Kidney (tissue), 14 donors: ENCODE results near the gene GET3. TPM values are rescaled to one million over a fixed set of nuclear protein-coding genes. Genes with fewer than 3 reads are reported as not detected.

Source experiments
- DNase-seq, 5 donors: peaks; one replicate each; pipeline ENCODE4 v3.0.0-alpha.2; 2013 to 2020
- FAIRE-seq: peaks from 2 replicates; lab custom pipeline; 2012; peaks lifted over from hg19 to GRCh38; lab: Jason Lieb, UNC
- H3K27ac ChIP-seq, 2 donors: one replicate each; pipeline ENCODE4 v1.7.0; 2013; ENCODE audit warnings: low read depth in 2 of 2, low read length in 2 of 2, inconsistent platforms in 1 of 2
- H3K27me3 ChIP-seq: one replicate; pipeline ENCODE4 v1.7.1; 2013; ENCODE audit warnings: low read length, inconsistent platforms; ENCODE audit not compliant: control insufficient read depth, insufficient read depth
- H3K36me3 ChIP-seq, 3 donors: one replicate each; pipeline versions ENCODE4 v1.7.0 to v1.7.1; 2013; ENCODE audit warnings: low read length in 3 of 3, control low read depth in 1 of 3, inconsistent platforms in 1 of 3; ENCODE audit not compliant: insufficient read depth in 3 of 3, control insufficient read depth in 2 of 3
- H3K4me1 ChIP-seq, 3 donors: one replicate each; pipeline versions ENCODE4 v1.7.0 to v1.7.1; 2013; ENCODE audit warnings: low read length in 3 of 3, inconsistent platforms in 1 of 3, low read depth in 1 of 3; ENCODE audit not compliant: control insufficient read depth in 2 of 3, insufficient read depth in 2 of 3
- H3K4me3 ChIP-seq, 3 donors: one replicate each; pipeline versions ENCODE4 v1.7.0 to v1.8.1; 2013; ENCODE audit warnings: low read length in 3 of 3, control low read depth in 1 of 3, inconsistent platforms in 1 of 3
- H3K9ac ChIP-seq, 3 donors: one replicate each; pipeline versions ENCODE4 v1.7.0 to v1.7.1; 2013; ENCODE audit warnings: low read length in 3 of 3, control low read depth in 1 of 3, inconsistent platforms in 1 of 3
- H3K9me3 ChIP-seq, 3 donors: one replicate each; pipeline versions ENCODE4 v1.7.0 to v1.7.1; 2013; ENCODE audit warnings: low read length in 3 of 3, control low read depth in 1 of 3, inconsistent platforms in 1 of 3; ENCODE audit not compliant: control insufficient read depth in 2 of 3, insufficient read depth in 1 of 3
- intact Hi-C: fragments of 100-400 bp; cut with DNase I; formaldehyde crosslinking; loops from one replicate; pipeline ENCODE4 v1.11.1; 2022
- polyA plus RNA-seq: library from polyadenylated mRNA; stranded (reverse); fragments of 350-450 nt; fragmentation: Illumina TruSeq; extraction: RNeasy Lipid Tissue Mini Kit (QIAGEN cat#74804); gene quantifications from one replicate; pipeline ENCODE4 v1.2.3, GENCODE V29; 2014; ENCODE audit warnings: low read depth, low replicate concordance; ENCODE audit not compliant: insufficient read depth
- total RNA-seq: library from RNA; stranded (reverse); fragmentation: NEBNext Ultra II Directional; extraction: Animal tissue kit (Norgen Biotek cat#: 25700); gene quantifications from one replicate; pipeline ENCODE4 v1.2.1, GENCODE V29; 2021
- TF ChIP-seq, protein P1 (sequence below): IDR thresholded peaks from 3 replicates; pipeline ENCODE4 v1.5.1; 2012; ENCODE audit warnings: mild to moderate bottlenecking, moderate library complexity, borderline replicate concordance; ENCODE audit not compliant: insufficient read depth; ENCODE audit errors: extremely low read depth
- donor health status: control.
- donor health status: control.
- donor health status: control.
- donor health status: control.
- donor health status: control.
- donor health status: DM: yes; HTN: yes; CAD: no.
- donor health status: Normal renal cell carcinoma (clear cell type).

The GET3 gene
- total and polyA plus RNA-seq, 2 donors from 2014 or later = 71.3 to 132 TPM

- Histone ChIP-seq H3K36me3 (peaks cover 0 to 29% (median 5%) of the 10 kb centered on the region in 3 donors), H3K4me1 (no peaks in the 10 kb centered on the region), H3K27me3 (no peaks in the 10 kb centered on the region), H3K27ac (no peak overlapping the region), H3K9me3 (no peaks in the 10 kb centered on the region), H3K4me3 (no peak overlapping the region), H3K9ac (no peak overlapping the region)
- DNase-seq (peak in 1 of 5 donors; percentile 60), FAIRE-seq (no peak)
- intact Hi-C loops = no loop called here
- TF ChIP-seq, protein P1, sequence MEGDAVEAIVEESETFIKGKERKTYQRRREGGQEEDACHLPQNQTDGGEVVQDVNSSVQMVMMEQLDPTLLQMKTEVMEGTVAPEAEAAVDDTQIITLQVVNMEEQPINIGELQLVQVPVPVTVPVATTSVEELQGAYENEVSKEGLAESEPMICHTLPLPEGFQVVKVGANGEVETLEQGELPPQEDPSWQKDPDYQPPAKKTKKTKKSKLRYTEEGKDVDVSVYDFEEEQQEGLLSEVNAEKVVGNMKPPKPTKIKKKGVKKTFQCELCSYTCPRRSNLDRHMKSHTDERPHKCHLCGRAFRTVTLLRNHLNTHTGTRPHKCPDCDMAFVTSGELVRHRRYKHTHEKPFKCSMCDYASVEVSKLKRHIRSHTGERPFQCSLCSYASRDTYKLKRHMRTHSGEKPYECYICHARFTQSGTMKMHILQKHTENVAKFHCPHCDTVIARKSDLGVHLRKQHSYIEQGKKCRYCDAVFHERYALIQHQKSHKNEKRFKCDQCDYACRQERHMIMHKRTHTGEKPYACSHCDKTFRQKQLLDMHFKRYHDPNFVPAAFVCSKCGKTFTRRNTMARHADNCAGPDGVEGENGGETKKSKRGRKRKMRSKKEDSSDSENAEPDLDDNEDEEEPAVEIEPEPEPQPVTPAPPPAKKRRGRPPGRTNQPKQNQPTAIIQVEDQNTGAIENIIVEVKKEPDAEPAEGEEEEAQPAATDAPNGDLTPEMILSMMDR = no peak
Measured at GRCh38 chr19:12767150-12767549, 29.9 kb downstream of the GET3 start.

DNA sequence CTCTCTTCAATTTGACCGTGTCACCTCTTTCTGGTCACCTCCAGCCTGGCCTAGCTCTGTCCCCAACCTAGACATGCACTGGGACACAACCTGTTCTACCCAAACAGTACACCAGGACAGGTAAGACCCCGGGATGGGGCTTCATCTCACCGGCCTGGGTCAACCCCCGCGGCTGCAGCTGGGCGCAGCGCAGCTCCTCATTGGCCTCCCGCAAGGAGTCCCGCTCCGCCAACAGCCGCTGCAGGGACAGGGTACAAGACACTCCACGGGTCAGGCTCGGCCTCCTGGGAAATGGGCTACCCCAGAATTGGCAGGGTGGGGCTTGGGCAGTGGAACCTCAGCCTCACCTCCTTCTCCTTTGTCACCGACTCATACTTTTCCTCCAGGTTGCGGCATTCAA lies 30.4 kb downstream of the GET3 start:
- FAIRE-seq (no peak), DNase-seq (peak in 1 of 5 donors; percentile 65)
- Histone ChIP-seq H3K27ac (no peak overlapping the region), H3K36me3 (peaks cover 0 to 27% (median 5%) of the 10 kb centered on the region in 3 donors), H3K27me3 (no peaks in the 10 kb centered on the region), H3K4me1 (no peaks in the 10 kb centered on the region), H3K4me3 (no peak overlapping the region), H3K9ac (no peak overlapping the region), H3K9me3 (no peaks in the 10 kb centered on the region)
- intact Hi-C loops = no loop called here
- TF ChIP-seq, protein P1 = no peak

- H3K27ac ChIP-seq = no peak overlapping the region
- H3K36me3 ChIP-seq = peaks cover 0 to 16% (median 2%) of the 10 kb centered on the region in 3 donors
- intact Hi-C loops = no loop called here
- H3K27me3 ChIP-seq = no peaks in the 10 kb centered on the region
- H3K4me3 ChIP-seq = no peak overlapping the region
- H3K9ac ChIP-seq = no peak overlapping the region
- H3K9me3 ChIP-seq = no peaks in the 10 kb centered on the region
- DNase-seq (peak in 4 of 5 donors; percentile 71 to 84 (median 78)), FAIRE-seq (no peak)
- TF ChIP-seq, protein P1 = no peak
- H3K4me1 ChIP-seq = peaks cover 0 to 4% (median 4%) of the 10 kb centered on the region in 3 donors
Measured at GRCh38 chr19:12769689-12770088, 32.4 kb downstream of the GET3 start.

DNA sequence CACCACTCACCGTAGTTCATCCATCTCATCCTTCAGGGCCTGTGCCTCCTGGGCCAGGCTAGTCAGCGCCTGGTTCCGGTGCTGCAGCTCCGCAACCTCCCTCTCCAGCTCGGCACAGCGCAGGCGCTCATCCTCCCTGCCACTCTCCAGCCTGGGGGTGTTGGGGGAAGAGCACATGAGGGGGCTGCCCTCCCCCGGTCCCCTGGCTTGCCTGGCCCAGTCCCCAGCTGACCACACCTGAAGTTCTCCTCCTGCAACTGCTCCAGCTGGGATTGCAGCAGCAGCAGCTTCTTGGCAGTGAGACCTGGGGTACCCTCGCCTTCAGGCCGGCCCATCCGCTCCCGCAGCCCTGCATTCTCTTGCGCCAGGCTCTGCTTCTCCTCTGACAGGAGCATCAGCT lies 33.6 kb downstream of the GET3 start:
- Histone ChIP-seq H3K9ac (no peak overlapping the region), H3K9me3 (no peaks in the 10 kb centered on the region), H3K27ac (no peak overlapping the region), H3K4me1 (peaks cover 0 to 8% (median 4%) of the 10 kb centered on the region in 3 donors), H3K4me3 (no peak overlapping the region), H3K27me3 (no peaks in the 10 kb centered on the region), H3K36me3 (peaks cover 0 to 8% (median 0%) of the 10 kb centered on the region in 3 donors)
- intact Hi-C loops = no loop called here
- TF ChIP-seq, protein P1 = no peak
- FAIRE-seq (no peak), DNase-seq (no peak)
